SU-DHL-6 (cell line): Measurements from ENCODE around the gene DET1.

ENCODE experiments used
- H2AFZ ChIP-seq: fragments of 200-600 bp; sonication (generic); 2 replicates; pipeline ENCODE4 v1.6.1; 2014; ENCODE audit warnings: low read depth, mild to moderate bottlenecking, moderate library complexity, mixed read lengths, antibody characterized with exemption, low read length; ENCODE audit not compliant: severe bottlenecking
- H3F3A ChIP-seq: fragments of 200-600 bp; shearing (Covaris generic); 2 replicates; pipeline ENCODE4 v1.6.0; 2016; ENCODE audit warnings: antibody characterized with exemption, mild to moderate bottlenecking; ENCODE audit not compliant: insufficient read depth
- H3K27ac ChIP-seq: fragments of 200-600 bp; sonication (generic); 2 replicates; pipeline ENCODE4 v1.5.1; 2016; ENCODE audit warnings: low read depth, mild to moderate bottlenecking, low read length, moderate library complexity, mixed read lengths
- H3K27me3 ChIP-seq: fragments of 200-600 bp; sonication (generic), shearing (Covaris generic); 2 replicates; pipeline ENCODE4 v1.6.0; 2014; ENCODE audit warnings: mild to moderate bottlenecking, low read length
- H3K36me3 ChIP-seq: fragments of 200-600 bp; sonication (generic); 2 replicates; pipeline ENCODE4 v1.6.1; 2014; ENCODE audit warnings: mild to moderate bottlenecking, low read length, mixed read lengths
- H3K4me2 ChIP-seq: fragments of 300-600, 200-600 bp; shearing (Covaris generic), sonication (generic); 2 replicates; pipeline ENCODE4 v1.6.0; 2014; ENCODE audit warnings: low read length, low read depth, mild to moderate bottlenecking; ENCODE audit not compliant: poor library complexity, severe bottlenecking
- H3K4me3 ChIP-seq: fragments of 200-600 bp; sonication (generic); 2 replicates; pipeline ENCODE4 v1.5.1; 2014; ENCODE audit warnings: antibody characterized with exemption, low read length, mild to moderate bottlenecking, mixed read lengths; ENCODE audit not compliant: insufficient read depth, poor library complexity, severe bottlenecking
- H3K79me2 ChIP-seq: fragments of 200-600 bp; sonication (generic); 2 replicates; pipeline ENCODE4 v1.6.1; 2014; ENCODE audit warnings: mild to moderate bottlenecking, low read length, moderate library complexity; ENCODE audit not compliant: insufficient read depth
- H3K9ac ChIP-seq: fragments of 200-600 bp; sonication (generic); 2 replicates; pipeline ENCODE4 v1.7.0; 2014; ENCODE audit warnings: mild to moderate bottlenecking, low read length
- H3K9me2 ChIP-seq: fragments of 200-600 bp; sonication (generic); replicated peaks from 2 replicates; pipeline ENCODE4 v1.6.1; 2014; ENCODE audit warnings: low read length; ENCODE audit not compliant: insufficient read depth
- H3K9me3 ChIP-seq: fragments of 200-600 bp; sonication (generic); 2 replicates; pipeline ENCODE4 v1.6.1; 2014; ENCODE audit warnings: low read length, mixed read lengths; ENCODE audit not compliant: insufficient read depth
- H4K20me1 ChIP-seq: fragments of 200-600 bp; sonication (generic); 2 replicates; pipeline ENCODE4 v1.6.1; 2014; ENCODE audit warnings: low read depth, mild to moderate bottlenecking, antibody characterized with exemption, low read length, moderate library complexity, mixed read lengths
- EZH2phosphoT487 ChIP-seq: fragments of 200-600 bp; sonication (generic), shearing (Covaris generic); conservative IDR thresholded peaks from 2 replicates; pipeline ENCODE4 v1.6.1; 2018; ENCODE audit warnings: mild to moderate bottlenecking, antibody characterized with exemption, low read length, moderate library complexity, mixed read lengths
- TF ChIP-seq, protein P1 (sequence below): fragments of 200-600 bp; sonication (generic); IDR thresholded peaks from one replicate; pipeline ENCODE4 v1.5.1; 2017; ENCODE audit warnings: antibody characterized with exemption, mild to moderate bottlenecking, low read length, moderate library complexity; ENCODE audit not compliant: insufficient read depth, poor library complexity, severe bottlenecking

DET1 gene

DNA sequence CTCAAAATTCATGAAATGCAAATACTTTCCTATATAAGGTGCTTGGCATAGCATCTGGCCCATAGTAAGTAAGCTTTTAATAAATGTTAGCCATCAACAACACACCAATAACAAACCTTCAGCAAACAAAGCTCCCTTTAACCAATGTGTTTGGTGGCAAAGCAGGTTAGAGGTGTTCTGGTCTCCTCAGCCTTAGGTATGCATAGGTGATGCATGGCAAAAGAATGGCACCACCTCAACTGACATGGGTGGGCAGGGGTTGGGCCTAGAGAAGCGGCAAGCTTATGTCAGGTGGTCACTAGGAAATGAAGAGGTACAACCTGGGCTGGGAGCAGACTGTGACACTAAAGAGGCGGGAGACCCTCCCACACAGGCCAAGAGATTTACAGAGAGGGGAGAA lies 40.8 kb downstream of the DET1 start:
- no peak overlapping the region for H3K27ac ChIP-seq
- H3K27me3 ChIP-seq: no peaks in the 10 kb centered on the region
- H3K9ac ChIP-seq: no peak overlapping the region
- TF ChIP-seq, protein P1, sequence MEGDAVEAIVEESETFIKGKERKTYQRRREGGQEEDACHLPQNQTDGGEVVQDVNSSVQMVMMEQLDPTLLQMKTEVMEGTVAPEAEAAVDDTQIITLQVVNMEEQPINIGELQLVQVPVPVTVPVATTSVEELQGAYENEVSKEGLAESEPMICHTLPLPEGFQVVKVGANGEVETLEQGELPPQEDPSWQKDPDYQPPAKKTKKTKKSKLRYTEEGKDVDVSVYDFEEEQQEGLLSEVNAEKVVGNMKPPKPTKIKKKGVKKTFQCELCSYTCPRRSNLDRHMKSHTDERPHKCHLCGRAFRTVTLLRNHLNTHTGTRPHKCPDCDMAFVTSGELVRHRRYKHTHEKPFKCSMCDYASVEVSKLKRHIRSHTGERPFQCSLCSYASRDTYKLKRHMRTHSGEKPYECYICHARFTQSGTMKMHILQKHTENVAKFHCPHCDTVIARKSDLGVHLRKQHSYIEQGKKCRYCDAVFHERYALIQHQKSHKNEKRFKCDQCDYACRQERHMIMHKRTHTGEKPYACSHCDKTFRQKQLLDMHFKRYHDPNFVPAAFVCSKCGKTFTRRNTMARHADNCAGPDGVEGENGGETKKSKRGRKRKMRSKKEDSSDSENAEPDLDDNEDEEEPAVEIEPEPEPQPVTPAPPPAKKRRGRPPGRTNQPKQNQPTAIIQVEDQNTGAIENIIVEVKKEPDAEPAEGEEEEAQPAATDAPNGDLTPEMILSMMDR: no peak
- no peak for TF ChIP-seq EZH2phosphoT487
- no peak overlapping the region for H2AFZ ChIP-seq
- H3K9me2 ChIP-seq: no peaks in the 10 kb centered on the region
- H3K79me2 ChIP-seq: no peaks in the 10 kb centered on the region
- H3K9me3 ChIP-seq: no peaks in the 10 kb centered on the region
- H3K36me3 ChIP-seq: no peaks in the 10 kb centered on the region
- H3K4me3 ChIP-seq: no peak overlapping the region
- no peak overlapping the region for H3K4me2 ChIP-seq
- no peaks in the 10 kb centered on the region for H3F3A ChIP-seq
- H4K20me1 ChIP-seq: no peaks in the 10 kb centered on the region

- H3F3A ChIP-seq: no peaks in the 10 kb centered on the region
- no peak overlapping the region for H3K9ac ChIP-seq
- TF ChIP-seq, protein P1: no peak
- TF ChIP-seq EZH2phosphoT487: no peak
- H3K4me2 ChIP-seq: no peak overlapping the region
- H3K27me3 ChIP-seq: no peaks in the 10 kb centered on the region
- H3K79me2 ChIP-seq: no peaks in the 10 kb centered on the region
- no peaks in the 10 kb centered on the region for H3K36me3 ChIP-seq
- no peaks in the 10 kb centered on the region for H4K20me1 ChIP-seq
- H3K9me2 ChIP-seq: no peaks in the 10 kb centered on the region
- no peak overlapping the region for H2AFZ ChIP-seq
- no peak overlapping the region for H3K27ac ChIP-seq
- no peak overlapping the region for H3K4me3 ChIP-seq
- H3K9me3 ChIP-seq: no peaks in the 10 kb centered on the region
Observed at GRCh38 chr15:88504445-88504844, 42.0 kb downstream of the DET1 start.

DNA sequence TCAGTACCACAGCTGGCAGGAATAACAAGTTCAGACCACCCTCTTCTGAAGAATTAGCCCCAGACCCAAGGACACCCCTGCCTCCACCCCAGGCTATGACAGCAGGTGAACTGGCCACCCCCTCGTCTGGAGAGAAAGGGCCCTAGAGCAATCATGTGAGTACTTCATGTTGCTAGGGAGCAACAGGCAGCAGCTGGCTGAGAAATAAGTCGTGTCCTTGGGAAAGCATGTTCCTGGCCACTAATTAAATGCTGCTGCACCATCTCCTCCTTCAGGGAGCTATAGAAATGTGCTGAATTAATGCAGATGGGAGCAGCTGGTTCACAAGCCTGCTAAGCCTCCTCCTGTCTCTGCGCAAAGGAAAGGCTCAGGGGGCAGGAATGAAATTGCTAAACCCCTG lies 47.5 kb downstream of the DET1 start:
- Histone ChIP-seq H3K36me3 (no peaks in the 10 kb centered on the region), H3K4me2 (no peak overlapping the region), H3K79me2 (no peaks in the 10 kb centered on the region), H3K9me3 (no peaks in the 10 kb centered on the region), H3K4me3 (no peak overlapping the region), H3F3A (no peaks in the 10 kb centered on the region), H2AFZ (no peak overlapping the region), H3K9me2 (no peaks in the 10 kb centered on the region), H3K27me3 (no peaks in the 10 kb centered on the region), H4K20me1 (no peaks in the 10 kb centered on the region), H3K27ac (no peak overlapping the region), H3K9ac (no peak overlapping the region)
- TF ChIP-seq, protein P1: no peak
- TF ChIP-seq EZH2phosphoT487: no peak
